Neural progenitor cell (in vitro differentiated cells): ENCODE measurements around the gene SNX10. TPM values are rescaled to one million over a fixed set of nuclear protein-coding genes. Genes with fewer than 3 reads are reported as not detected.

Experiments
- DNase-seq: peaks from one replicate; pipeline ENCODE4 v3.0.0-alpha.2; 2016; ENCODE audit warnings: low spot score
- H2AFZ ChIP-seq: fragments of 200-600 bp; sonication (generic); replicated peaks from 2 replicates; pipeline ENCODE4 v1.6.1; 2016; ENCODE audit warnings: antibody characterized with exemption
- H3F3A ChIP-seq: fragments of 200-600 bp; sonication (generic); 2 replicates; pipeline ENCODE4 v1.6.1; 2016; ENCODE audit warnings: antibody characterized with exemption, low read depth
- H3K27ac ChIP-seq: fragments of 200-600 bp; sonication (generic); 2 replicates; pipeline ENCODE4 v1.5.1; 2016; ENCODE audit warnings: mild to moderate bottlenecking
- H3K27me3 ChIP-seq: fragments of 200-600 bp; sonication (generic); 2 replicates; pipeline ENCODE4 v1.6.1; 2016; ENCODE audit warnings: mild to moderate bottlenecking, moderate library complexity
- H3K36me3 ChIP-seq: fragments of 200-600 bp; sonication (generic); 2 replicates; pipeline ENCODE4 v1.5.1; 2016
- H3K4me1 ChIP-seq: fragments of 200-600 bp; sonication (generic); 2 replicates; pipeline ENCODE4 v1.6.1; 2016; ENCODE audit warnings: mixed run types
- H3K4me2 ChIP-seq: fragments of 200-600 bp; sonication (generic); 2 replicates; pipeline ENCODE4 v1.6.1; 2016
- H3K4me3 ChIP-seq: fragments of 200-600 bp; sonication (generic); 2 replicates; pipeline ENCODE4 v1.5.1; 2016
- H3K79me2 ChIP-seq: fragments of 200-600 bp; sonication (generic); 2 replicates; pipeline ENCODE4 v1.6.1; 2016; ENCODE audit warnings: low read depth
- H3K9ac ChIP-seq: fragments of 200-600 bp; sonication (generic); 2 replicates; pipeline ENCODE4 v1.6.1; 2016
- H3K9me3 ChIP-seq: fragments of 200-600 bp; sonication (generic); 2 replicates; pipeline ENCODE4 v1.5.1; 2016; ENCODE audit warnings: low read depth
- H4K20me1 ChIP-seq: fragments of 200-600 bp; sonication (generic); 2 replicates; pipeline ENCODE4 v1.6.1; 2016; ENCODE audit warnings: low read depth
- H3K27ac Mint-ChIP-seq: 3 replicates; pipeline ENCODE4 v1.8.0; 2021; ENCODE audit warnings: mixed read lengths
- H3K27me3 Mint-ChIP-seq: 2 replicates; pipeline ENCODE4 v1.8.0; 2022; ENCODE audit warnings: low read depth, mild to moderate bottlenecking, inconsistent platforms, moderate library complexity, mixed read lengths; ENCODE audit not compliant: insufficient read depth
- H3K36me3 Mint-ChIP-seq: 3 replicates; pipeline ENCODE4 v1.8.0; 2021; ENCODE audit warnings: mixed read lengths
- H3K4me1 Mint-ChIP-seq: 3 replicates; pipeline ENCODE4 v1.8.0; 2021; ENCODE audit warnings: mixed read lengths
- H3K4me3 Mint-ChIP-seq: 3 replicates; pipeline ENCODE4 v1.8.0; 2021; ENCODE audit warnings: mild to moderate bottlenecking, moderate library complexity, mixed read lengths
- H3K9me3 Mint-ChIP-seq: 3 replicates; pipeline ENCODE4 v1.8.0; 2020; ENCODE audit warnings: mixed read lengths
- CTCF ChIP-seq: fragments of 200-600 bp; sonication (generic); IDR thresholded peaks from 2 replicates; pipeline ENCODE4 v1.5.1; 2017; ENCODE audit warnings: antibody characterized with exemption, mild to moderate bottlenecking
- EZH2 ChIP-seq: fragments of 200-600 bp; sonication (generic); IDR thresholded peaks from 2 replicates; pipeline ENCODE4 v1.6.1; 2017; ENCODE audit warnings: antibody characterized with exemption, mild to moderate bottlenecking, moderate library complexity
- EZH2phosphoT487 ChIP-seq: fragments of 200-600 bp; sonication (generic); IDR thresholded peaks from 2 replicates; pipeline ENCODE4 v1.6.1; 2017; ENCODE audit warnings: antibody characterized with exemption
- total RNA-seq: library from RNA; depleted of rRNA; stranded (reverse); fragments of >200 nt; gene quantifications from 2 replicates; pipeline ENCODE4 v1.2.3, GENCODE V29; 2015; ENCODE audit warnings: low replicate concordance

The SNX10 gene
- total RNA-seq, 1 donor from 2014 or later, result 29.6 TPM

DNA sequence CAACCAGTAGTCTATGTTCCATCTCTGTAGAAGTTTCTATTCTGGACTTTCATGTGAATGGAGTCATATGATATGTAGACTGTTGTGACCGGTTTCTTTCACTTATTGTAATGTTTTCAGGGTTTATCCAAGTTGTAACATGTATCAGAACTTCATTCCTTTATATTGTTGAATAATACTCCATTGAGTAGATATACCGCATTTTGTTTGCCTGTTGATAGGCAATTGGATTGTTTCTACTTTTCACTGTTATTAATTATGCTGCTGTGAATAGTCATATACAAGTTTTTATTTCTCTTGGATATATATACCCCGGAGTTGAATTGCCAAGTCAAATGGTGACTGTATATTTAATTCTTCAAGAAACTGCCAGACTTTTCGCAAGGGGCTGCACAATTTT is 40.1 kb downstream of the SNX10 start:
- H3K4me2 ChIP-seq, result no peak overlapping the region
- no peaks in the 10 kb centered on the region for H3K36me3 Mint-ChIP-seq
- no peaks in the 10 kb centered on the region for H3K79me2 ChIP-seq
- no peak overlapping the region for H3K4me3 Mint-ChIP-seq
- H3K27me3 ChIP-seq, result no peaks in the 10 kb centered on the region
- H3K36me3 ChIP-seq, result no peaks in the 10 kb centered on the region
- no peak for TF ChIP-seq EZH2
- no peak for TF ChIP-seq CTCF
- no peak for TF ChIP-seq EZH2phosphoT487
- H3K27ac Mint-ChIP-seq, result no peak overlapping the region
- H3K4me1 ChIP-seq, result no peaks in the 10 kb centered on the region
- H3K9ac ChIP-seq, result no peak overlapping the region
- H3K27me3 Mint-ChIP-seq, result peaks cover 5% of the 10 kb centered on the region
- no peak for DNase-seq
- H3K9me3 Mint-ChIP-seq, result peaks cover 8% of the 10 kb centered on the region
- H3K4me3 ChIP-seq, result no peak overlapping the region
- H3K9me3 ChIP-seq, result no peaks in the 10 kb centered on the region
- no peaks in the 10 kb centered on the region for H4K20me1 ChIP-seq
- no peak overlapping the region for H2AFZ ChIP-seq
- H3F3A ChIP-seq, result no peaks in the 10 kb centered on the region
- no peaks in the 10 kb centered on the region for H3K4me1 Mint-ChIP-seq
- no peak overlapping the region for H3K27ac ChIP-seq

GRCh38 chr7:26332698-26333097 is 41.0 kb downstream of the SNX10 start:
- no peaks in the 10 kb centered on the region for H3K27me3 ChIP-seq
- H3K36me3 ChIP-seq, result no peaks in the 10 kb centered on the region
- no peak overlapping the region for H3K4me2 ChIP-seq
- Mint-ChIP-seq H3K4me3 (no peak overlapping the region), H3K27ac (no peak overlapping the region), H3K9me3 (peaks cover 8% of the 10 kb centered on the region), H3K27me3 (peaks cover 5% of the 10 kb centered on the region), H3K4me1 (no peaks in the 10 kb centered on the region), H3K36me3 (no peaks in the 10 kb centered on the region)
- H3K9ac ChIP-seq, result no peak overlapping the region
- DNase-seq, result no peak
- no peak for TF ChIP-seq CTCF
- TF ChIP-seq EZH2phosphoT487, result no peak
- no peak for TF ChIP-seq EZH2
- H3F3A ChIP-seq, result no peaks in the 10 kb centered on the region
- no peak overlapping the region for H2AFZ ChIP-seq
- no peaks in the 10 kb centered on the region for H3K79me2 ChIP-seq
- H3K9me3 ChIP-seq, result no peaks in the 10 kb centered on the region
- no peak overlapping the region for H3K27ac ChIP-seq
- H3K4me1 ChIP-seq, result no peaks in the 10 kb centered on the region
- no peak overlapping the region for H3K4me3 ChIP-seq
- H4K20me1 ChIP-seq, result no peaks in the 10 kb centered on the region

DNA sequence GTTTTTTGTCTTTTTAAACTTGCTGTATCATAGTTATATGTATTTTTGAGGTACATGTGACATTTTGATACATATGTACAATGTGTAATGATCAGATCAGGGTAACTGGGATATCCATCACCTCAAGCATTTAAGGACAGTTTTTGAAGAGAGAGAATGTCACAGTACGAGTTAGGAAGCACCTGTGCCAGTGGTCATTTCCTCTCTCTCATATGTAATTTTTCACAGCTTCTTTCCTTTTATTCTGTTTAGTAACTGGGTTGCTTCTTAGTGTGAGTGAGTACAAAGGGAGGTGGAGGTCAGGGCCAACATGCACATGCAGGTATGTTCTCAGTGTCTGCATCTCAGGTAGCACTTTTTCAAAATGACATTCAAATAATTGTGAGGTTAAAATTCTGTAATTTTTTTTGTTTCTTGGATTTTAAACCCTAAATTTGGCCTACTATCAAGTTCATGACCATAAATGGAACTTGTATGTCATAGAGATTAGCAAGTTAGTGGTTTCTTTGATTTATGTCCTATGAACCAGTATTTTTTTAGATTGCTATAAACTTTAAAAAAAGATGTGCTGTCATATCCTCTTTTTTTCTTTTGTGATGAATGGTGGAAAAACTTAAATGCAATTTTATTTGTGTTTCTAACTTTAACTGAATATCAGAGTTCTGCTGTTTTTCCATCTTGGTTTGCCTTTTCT is 42.7 kb downstream of the SNX10 start:
- no peaks in the 10 kb centered on the region for H3K9me3 ChIP-seq
- no peaks in the 10 kb centered on the region for H3F3A ChIP-seq
- H3K4me1 ChIP-seq, result no peaks in the 10 kb centered on the region
- Mint-ChIP-seq H3K4me3 (no peak overlapping the region), H3K27ac (no peak overlapping the region), H3K9me3 (peaks cover 8% of the 10 kb centered on the region), H3K4me1 (no peaks in the 10 kb centered on the region), H3K36me3 (peaks cover 2% of the 10 kb centered on the region), H3K27me3 (no peaks in the 10 kb centered on the region)
- no peak overlapping the region for H3K9ac ChIP-seq
- no peak overlapping the region for H3K4me3 ChIP-seq
- H2AFZ ChIP-seq, result no peak overlapping the region
- H3K27ac ChIP-seq, result no peak overlapping the region
- H3K4me2 ChIP-seq, result no peak overlapping the region
- DNase-seq, result no peak
- TF ChIP-seq EZH2 (no peak), EZH2phosphoT487 (no peak), CTCF (no peak)
- no peaks in the 10 kb centered on the region for H4K20me1 ChIP-seq
- H3K79me2 ChIP-seq, result no peaks in the 10 kb centered on the region
- H3K27me3 ChIP-seq, result no peaks in the 10 kb centered on the region
- no peaks in the 10 kb centered on the region for H3K36me3 ChIP-seq
